DMS79 treated with DMSO at 0.1 percent for 48 hours (cell line): ENCODE data around the gene KIR3DL3.
"Not testable (repeated sequence)": the region's sequence is repeated elsewhere in the genome, so short reads cannot be mapped to it uniquely, and the experiment has no call there.

ENCODE experiments used
- DNase-seq: peaks from one replicate; lab custom pipeline; 2025; lab: John Stamatoyannopoulos, UW

Gene KIR3DL3

GRCh38 chr19:54724142-54724541, at the start of gene KIR3DL3:
TSS of gene KIR3DL3 (plus strand) at chr19:54724442. CDS start at chr19:54724497, 55 bp downstream.
- DNase-seq = no peak

- DNase-seq = peak; percentile 15
These were observed 47.9 kb upstream of the KIR3DL3 start for GRCh38 chr19:54676210-54676834.

- DNase-seq = no peak
These were observed 47.0 kb upstream of the KIR3DL3 start for GRCh38 chr19:54677217-54677616.

- DNase-seq = not testable (repeated sequence)
These were observed 42.6 kb upstream of the KIR3DL3 start for GRCh38 chr19:54681596-54681995.

- DNase-seq = no peak
These were observed 41.9 kb upstream of the KIR3DL3 start for GRCh38 chr19:54682306-54682856.

GRCh38 chr19:54684527-54684926, 39.7 kb upstream of the KIR3DL3 start:
- no peak for DNase-seq

GRCh38 chr19:54691582-54692297, 32.5 kb upstream of the KIR3DL3 start:
- no peak for DNase-seq

- DNase-seq = no peak
These were observed 32.0 kb upstream of the KIR3DL3 start for GRCh38 chr19:54692298-54692615.

- DNase-seq = no peak
These were observed 29.6 kb upstream of the KIR3DL3 start for GRCh38 chr19:54694648-54695047.

- no peak for DNase-seq
These were observed 28.1 kb upstream of the KIR3DL3 start for GRCh38 chr19:54696117-54696548.

GRCh38 chr19:54696766-54697165, 27.5 kb upstream of the KIR3DL3 start:
- no peak for DNase-seq

GRCh38 chr19:54697716-54698115, 26.5 kb upstream of the KIR3DL3 start:
- not testable (repeated sequence) for DNase-seq

GRCh38 chr19:54704928-54705327, 19.3 kb upstream of the KIR3DL3 start:
- DNase-seq = no peak

GRCh38 chr19:54707962-54708361, 16.3 kb upstream of the KIR3DL3 start:
- no peak for DNase-seq

- peak; percentile 33 for DNase-seq
These were observed 15.5 kb upstream of the KIR3DL3 start for GRCh38 chr19:54708781-54709180.

- no peak for DNase-seq
These were observed 14.9 kb upstream of the KIR3DL3 start for GRCh38 chr19:54709212-54709948.

- not testable (repeated sequence) for DNase-seq
These were observed 14.3 kb upstream of the KIR3DL3 start for GRCh38 chr19:54709956-54710355.

- DNase-seq = no peak
These were observed 402 bp downstream of the KIR3DL3 start for GRCh38 chr19:54724644-54725043.

GRCh38 chr19:54725321-54725720, 1.1 kb downstream of the KIR3DL3 start:
- DNase-seq = no peak

GRCh38 chr19:54727562-54727961, 3.3 kb downstream of the KIR3DL3 start:
- DNase-seq = no peak

GRCh38 chr19:54728167-54728566, 3.9 kb downstream of the KIR3DL3 start:
- no peak for DNase-seq

- DNase-seq = no peak
These were observed 5.4 kb downstream of the KIR3DL3 start for GRCh38 chr19:54729416-54730188.
